ENCODE results near the gene ERO1B. TPM values are rescaled to one million over a fixed set of nuclear protein-coding genes. Genes with fewer than 3 reads are reported as not detected.

The ERO1B gene
- total and polyA plus RNA-seq, 12 donors: 3.5 to 23.0 (median 6.9) TPM

DNA sequence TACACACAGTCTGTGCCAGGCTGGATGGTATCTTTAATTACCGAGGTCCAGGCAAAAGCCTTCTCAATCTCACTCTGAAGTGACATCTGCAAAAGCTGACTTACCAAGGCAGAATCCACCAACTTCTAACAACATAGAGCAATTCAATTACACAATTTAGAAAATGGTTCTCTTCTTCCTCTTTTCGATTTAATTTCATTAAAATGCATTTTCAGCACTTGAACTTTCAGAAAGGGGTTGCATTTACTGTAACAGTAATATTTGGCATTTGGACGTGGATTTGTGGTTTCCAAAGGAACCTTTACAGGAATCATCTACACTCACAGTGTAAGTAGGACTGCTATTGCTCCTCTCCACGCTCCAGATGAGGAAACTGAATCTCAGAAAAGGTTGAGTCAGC, 53.3 kb downstream of the ERO1B start:
- 76 to 79% (median 77%) methylated on average over 4 of the region's 4 CpGs for WGBS, 4 donors

DNA sequence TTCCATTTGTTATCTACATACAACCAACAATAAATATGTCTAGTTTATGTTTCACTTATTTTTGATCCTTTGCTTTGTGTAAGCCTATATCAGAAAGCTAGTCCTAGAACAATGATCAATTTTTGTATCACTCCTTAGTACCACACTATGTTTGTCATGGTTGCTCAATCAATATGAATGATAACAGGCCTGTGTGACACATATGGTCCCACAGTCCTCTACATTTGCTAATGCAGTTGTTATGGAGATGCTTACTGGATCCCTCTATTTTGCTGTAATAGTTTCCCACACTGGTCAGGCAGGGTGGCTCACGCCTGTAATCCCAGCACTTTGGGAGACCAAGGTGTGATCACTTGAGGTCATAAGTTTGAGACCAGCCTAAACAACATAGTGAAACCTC, 59.1 kb downstream of the ERO1B start:
- H3K36me3 ChIP-seq (replicated peaks in 1 of 2): no peaks in the 10 kb centered on the region
- intact Hi-C loops (cut with DNase I): no loop called here

More for the DNA sequence above, 53.3 kb downstream of the ERO1B start:
- DNase-seq: no peak
- H3K4me1 ChIP-seq (replicated peaks in 1 of 2): no peaks in the 10 kb centered on the region
- H3K27me3 ChIP-seq: no peaks in the 10 kb centered on the region
- no peaks in the 10 kb centered on the region for H3K9me3 ChIP-seq (replicated peaks in 1 of 3)
- H3K27ac ChIP-seq: no peak overlapping the region
- TF ChIP-seq, protein P1, sequence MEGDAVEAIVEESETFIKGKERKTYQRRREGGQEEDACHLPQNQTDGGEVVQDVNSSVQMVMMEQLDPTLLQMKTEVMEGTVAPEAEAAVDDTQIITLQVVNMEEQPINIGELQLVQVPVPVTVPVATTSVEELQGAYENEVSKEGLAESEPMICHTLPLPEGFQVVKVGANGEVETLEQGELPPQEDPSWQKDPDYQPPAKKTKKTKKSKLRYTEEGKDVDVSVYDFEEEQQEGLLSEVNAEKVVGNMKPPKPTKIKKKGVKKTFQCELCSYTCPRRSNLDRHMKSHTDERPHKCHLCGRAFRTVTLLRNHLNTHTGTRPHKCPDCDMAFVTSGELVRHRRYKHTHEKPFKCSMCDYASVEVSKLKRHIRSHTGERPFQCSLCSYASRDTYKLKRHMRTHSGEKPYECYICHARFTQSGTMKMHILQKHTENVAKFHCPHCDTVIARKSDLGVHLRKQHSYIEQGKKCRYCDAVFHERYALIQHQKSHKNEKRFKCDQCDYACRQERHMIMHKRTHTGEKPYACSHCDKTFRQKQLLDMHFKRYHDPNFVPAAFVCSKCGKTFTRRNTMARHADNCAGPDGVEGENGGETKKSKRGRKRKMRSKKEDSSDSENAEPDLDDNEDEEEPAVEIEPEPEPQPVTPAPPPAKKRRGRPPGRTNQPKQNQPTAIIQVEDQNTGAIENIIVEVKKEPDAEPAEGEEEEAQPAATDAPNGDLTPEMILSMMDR (IDR thresholded peaks at IDR 0.05): no peak
- TF ChIP-seq POLR2A (IDR thresholded peaks at IDR 0.05): no peak
- no peak overlapping the region for H3K4me3 ChIP-seq
- intact Hi-C loops (cut with DNase I): no loop called here
- H3K36me3 ChIP-seq (replicated peaks in 1 of 2): no peaks in the 10 kb centered on the region

DNA sequence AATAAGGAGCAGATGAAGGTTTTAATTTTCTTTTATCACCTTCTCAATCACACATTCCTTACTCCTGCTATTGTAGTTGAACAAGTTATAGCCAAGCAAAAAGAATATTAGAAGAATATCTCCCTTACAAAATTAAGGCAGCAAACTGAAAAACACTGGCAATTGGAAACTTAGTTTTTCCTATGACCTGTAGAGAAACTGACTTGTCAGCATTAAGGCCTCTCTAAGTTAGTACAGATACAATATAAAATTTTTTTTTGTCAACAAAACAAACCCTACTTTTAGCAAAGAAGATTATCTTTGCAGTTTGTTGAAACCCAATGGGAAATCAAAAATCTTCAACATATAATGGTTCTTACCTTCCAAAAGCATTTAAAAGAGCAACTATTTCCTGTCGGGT, 61.3 kb downstream of the ERO1B start:
- H3K36me3 ChIP-seq (replicated peaks in 1 of 2): no peaks in the 10 kb centered on the region
- no peaks in the 10 kb centered on the region for H3K4me1 ChIP-seq (replicated peaks in 1 of 2)

More for the DNA sequence above, 59.1 kb downstream of the ERO1B start:
- Histone ChIP-seq H3K27me3 (no peaks in the 10 kb centered on the region), H3K4me3 (no peak overlapping the region), H3K9me3 (replicated peaks in 1 of 3) (no peaks in the 10 kb centered on the region), H3K4me1 (replicated peaks in 1 of 2) (no peaks in the 10 kb centered on the region), H3K27ac (no peak overlapping the region)
- TF ChIP-seq, protein P1 (IDR thresholded peaks at IDR 0.05): no peak
- no peak for TF ChIP-seq POLR2A (IDR thresholded peaks at IDR 0.05)
- no peak for DNase-seq
- WGBS, 4 donors: 97 to 100% (median 100%) methylated on average over 1 of the region's 1 CpG

GRCh38 chr1:236214761-236215160, 67.0 kb downstream of the ERO1B start:
- intact Hi-C loops (cut with DNase I): no loop called here

More for the DNA sequence above, 61.3 kb downstream of the ERO1B start:
- Histone ChIP-seq H3K27me3 (no peaks in the 10 kb centered on the region), H3K4me3 (no peak overlapping the region), H3K9me3 (replicated peaks in 1 of 3) (no peaks in the 10 kb centered on the region), H3K27ac (no peak overlapping the region)
- no peak for DNase-seq
- intact Hi-C loops (cut with DNase I): no loop called here
- no peak for TF ChIP-seq POLR2A (IDR thresholded peaks at IDR 0.05)
- TF ChIP-seq, protein P1 (IDR thresholded peaks at IDR 0.05): no peak
- WGBS, 4 donors: 95 to 100% (median 97%) methylated on average over 1 of the region's 1 CpG

More at GRCh38 chr1:236214761-236215160, 67.0 kb downstream of the ERO1B start:
- no peak for DNase-seq
- Histone ChIP-seq H3K27me3 (no peaks in the 10 kb centered on the region), H3K27ac (no peak overlapping the region), H3K4me1 (replicated peaks in 1 of 2) (no peaks in the 10 kb centered on the region), H3K36me3 (replicated peaks in 1 of 2) (no peaks in the 10 kb centered on the region), H3K4me3 (no peak overlapping the region), H3K9me3 (replicated peaks in 1 of 3) (no peaks in the 10 kb centered on the region)
- WGBS, 4 donors: 72 to 93% (median 89%) methylated on average over 1 of the region's 1 CpG
- TF ChIP-seq, protein P1 (IDR thresholded peaks at IDR 0.05): no peak
- TF ChIP-seq POLR2A (IDR thresholded peaks at IDR 0.05): no peak
